HL-60 (cell line): Measurements from ENCODE around the gene VPS37D.

ENCODE experiments used
- DNase-seq, 2 experiments: peaks; one replicate each; pipeline ENCODE4 v3.0.0-alpha.2; 2010 to 2020; ENCODE audit warnings: low read depth in 1 of 2, low spot score in 1 of 2
- H3K27ac ChIP-seq: fragments of 250-450 bp; sonication (Bioruptor Pico); replicated peaks from 2 replicates; pipeline ENCODE4 v1.5.1; 2020; ENCODE audit warnings: mild to moderate bottlenecking, moderate library complexity
- H3K27me3 ChIP-seq: fragments of 250-450 bp; sonication (Bioruptor Pico); 2 replicates; pipeline ENCODE4 v1.5.1; 2021; ENCODE audit warnings: mild to moderate bottlenecking, moderate library complexity; ENCODE audit not compliant: insufficient read depth, poor library complexity, severe bottlenecking
- H3K4me3 ChIP-seq: replicated peaks from 2 replicates; pipeline ENCODE4 v1.5.1; 2011; ENCODE audit warnings: mild to moderate bottlenecking, control low read depth, low read length; ENCODE audit not compliant: insufficient read depth
- CTCF ChIP-seq: IDR thresholded peaks from one replicate; pipeline ENCODE4 v1.5.1; 2011; ENCODE audit warnings: low read length, control low read depth, inconsistent platforms; ENCODE audit not compliant: insufficient read depth
- GABPA ChIP-seq: IDR thresholded peaks from 2 replicates; pipeline ENCODE4 v1.6.1; 2012; ENCODE audit warnings: low read depth
- POLR2AphosphoS5 ChIP-seq: IDR thresholded peaks from 2 replicates; pipeline ENCODE4 v1.6.1; 2012; ENCODE audit warnings: low read depth
- REST ChIP-seq: IDR thresholded peaks from 2 replicates; pipeline ENCODE4 v1.6.1; 2012; ENCODE audit warnings: low read depth; ENCODE audit not compliant: insufficient replicate concordance
- SPI1 ChIP-seq: IDR thresholded peaks from 2 replicates; pipeline ENCODE4 v1.6.1; 2012; ENCODE audit warnings: low read depth, mild to moderate bottlenecking, borderline replicate concordance

Gene VPS37D

GRCh38 chr7:73669288-73669701, 1.7 kb downstream of the VPS37D start:
- peaks cover 30% of the 10 kb centered on the region for H3K27me3 ChIP-seq
- TF ChIP-seq REST = no peak
- TF ChIP-seq POLR2AphosphoS5 = no peak
- TF ChIP-seq GABPA = no peak
- no peak for TF ChIP-seq SPI1
- no peak for TF ChIP-seq CTCF
- no peak overlapping the region for H3K27ac ChIP-seq
- no peak overlapping the region for H3K4me3 ChIP-seq
- no peak for DNase-seq

- TF ChIP-seq CTCF = no peak
- TF ChIP-seq SPI1 = no peak
- no peak for TF ChIP-seq REST
- TF ChIP-seq POLR2AphosphoS5 = no peak
- TF ChIP-seq GABPA = no peak
These were observed 2.3 kb downstream of the VPS37D start for GRCh38 chr7:73669858-73670385.

GRCh38 chr7:73671322-73671661, 3.7 kb downstream of the VPS37D start:
- Histone ChIP-seq H3K27me3 (peaks cover 27% of the 10 kb centered on the region), H3K4me3 (no peak overlapping the region), H3K27ac (no peak overlapping the region)
- no peak for DNase-seq
- TF ChIP-seq REST = no peak
- no peak for TF ChIP-seq SPI1
- no peak for TF ChIP-seq GABPA
- no peak for TF ChIP-seq CTCF
- TF ChIP-seq POLR2AphosphoS5 = no peak

More at GRCh38 chr7:73669858-73670385, 2.3 kb downstream of the VPS37D start:
- Histone ChIP-seq H3K4me3 (no peak overlapping the region), H3K27me3 (peaks cover 30% of the 10 kb centered on the region), H3K27ac (no peak overlapping the region)
- DNase-seq = no peak
